Kidney epithelial cell (primary cell): ENCODE data around the gene ADSS1. TPM values are rescaled to one million over a fixed set of nuclear protein-coding genes. Genes with fewer than 3 reads are reported as not detected.

Experiments
- DNase-seq: peaks from one replicate; pipeline ENCODE4 v3.0.0-alpha.2; 2010; ENCODE audit warnings: low read depth
- H3K27me3 ChIP-seq: 2 replicates; pipeline ENCODE4 v1.6.0; 2011; ENCODE audit warnings: low read length; ENCODE audit not compliant: control insufficient read depth, insufficient read depth
- H3K36me3 ChIP-seq: 2 replicates; pipeline ENCODE4 v1.5.1; 2011; ENCODE audit warnings: low read length; ENCODE audit not compliant: control insufficient read depth, insufficient read depth
- H3K4me3 ChIP-seq: 2 replicates; pipeline ENCODE4 v1.5.1; 2011; ENCODE audit warnings: low read depth, mild to moderate bottlenecking, control low read depth, low read length
- CTCF ChIP-seq: IDR thresholded peaks from 2 replicates; pipeline ENCODE4 v1.5.1; 2011; ENCODE audit warnings: mild to moderate bottlenecking, moderate library complexity, low read length, control low read depth, inconsistent platforms; ENCODE audit not compliant: insufficient read depth, poor library complexity, severe bottlenecking
- total RNA-seq: library from RNA; depleted of rRNA; stranded (reverse); fragments of >200 nt; gene quantifications from 2 replicates; pipeline ENCODE4 v1.2.3, GENCODE V29; 2015

ADSS1 gene
- total RNA-seq, 1 donor from 2014 or later: 10.3 TPM

DNA sequence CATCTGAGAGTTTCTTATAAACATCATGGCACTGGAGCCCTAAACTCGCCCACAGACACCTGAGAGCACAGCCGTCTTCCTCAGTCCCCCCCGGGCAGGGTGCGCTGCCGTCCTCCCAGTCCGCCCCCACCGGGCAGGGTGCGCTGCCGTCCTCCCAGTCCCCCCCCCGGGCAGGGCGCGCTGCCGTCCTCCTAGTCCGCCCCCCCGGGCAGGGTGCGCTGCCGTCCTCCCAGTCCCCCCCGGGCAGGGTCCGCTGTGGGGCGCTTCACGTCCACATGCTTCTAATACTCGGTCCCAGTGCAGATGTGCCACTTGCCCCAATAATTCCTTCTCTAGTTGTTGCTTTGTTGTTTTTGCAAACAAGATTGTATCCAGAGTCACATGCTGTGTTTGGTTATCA lies 6.9 kb upstream of the ADSS1 start:
- DNase-seq: no peak
- TF ChIP-seq CTCF: no peak
- H3K4me3 ChIP-seq: no peak overlapping the region
- no peaks in the 10 kb centered on the region for H3K27me3 ChIP-seq
- peaks cover 2% of the 10 kb centered on the region for H3K36me3 ChIP-seq

DNA sequence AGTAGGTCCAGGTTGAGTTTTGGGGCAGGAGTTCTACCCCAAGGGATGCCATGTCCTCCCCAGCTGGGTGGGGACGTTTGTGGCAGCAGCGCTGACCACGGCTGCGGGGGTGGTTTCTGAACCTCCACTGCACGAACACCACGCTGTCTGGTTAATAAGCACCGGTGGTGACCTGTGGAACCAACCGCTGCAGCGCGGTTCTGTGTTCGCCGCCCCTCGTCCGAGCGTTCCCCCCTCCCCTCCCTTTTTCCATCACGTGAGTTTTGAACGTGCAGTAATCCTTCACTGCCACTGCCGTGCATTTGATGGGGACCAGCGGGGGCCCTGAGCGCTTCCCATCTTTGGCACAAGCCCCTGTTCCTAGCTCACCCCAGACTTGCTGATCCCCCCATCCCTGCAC lies 6.4 kb upstream of the ADSS1 start:
- DNase-seq: no peak
- no peaks in the 10 kb centered on the region for H3K27me3 ChIP-seq
- H3K4me3 ChIP-seq: no peak overlapping the region
- peaks cover 2% of the 10 kb centered on the region for H3K36me3 ChIP-seq
- TF ChIP-seq CTCF: no peak

- no peak for DNase-seq
- Histone ChIP-seq H3K4me3 (no peak overlapping the region), H3K27me3 (no peaks in the 10 kb centered on the region), H3K36me3 (peaks cover 2% of the 10 kb centered on the region)
- no peak for TF ChIP-seq CTCF
Observed at GRCh38 chr14:104718147-104718546, 5.9 kb upstream of the ADSS1 start.

DNA sequence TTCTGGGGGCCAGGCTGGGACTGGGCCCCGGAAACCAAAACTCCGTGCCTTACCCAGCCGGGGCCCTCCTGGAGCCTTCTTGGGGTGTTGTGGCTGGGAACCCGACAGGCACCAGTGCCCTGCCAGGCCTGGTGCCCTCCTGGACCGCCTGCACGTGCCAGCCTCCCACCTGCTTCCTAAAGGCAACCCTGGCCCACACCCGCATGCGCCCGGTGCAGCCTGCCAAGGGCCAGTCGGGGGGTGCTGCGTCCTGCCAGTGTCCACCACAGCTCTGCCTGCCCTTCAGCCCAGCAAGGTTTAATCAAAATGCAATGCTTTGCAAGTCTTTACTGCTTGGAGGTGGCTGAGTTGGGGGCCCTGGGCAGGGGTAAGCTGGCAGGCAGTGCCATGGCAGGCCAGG lies 5.2 kb upstream of the ADSS1 start:
- Histone ChIP-seq H3K36me3 (peaks cover 2% of the 10 kb centered on the region), H3K27me3 (no peaks in the 10 kb centered on the region), H3K4me3 (no peak overlapping the region)
- no peak for DNase-seq
- TF ChIP-seq CTCF: no peak

DNA sequence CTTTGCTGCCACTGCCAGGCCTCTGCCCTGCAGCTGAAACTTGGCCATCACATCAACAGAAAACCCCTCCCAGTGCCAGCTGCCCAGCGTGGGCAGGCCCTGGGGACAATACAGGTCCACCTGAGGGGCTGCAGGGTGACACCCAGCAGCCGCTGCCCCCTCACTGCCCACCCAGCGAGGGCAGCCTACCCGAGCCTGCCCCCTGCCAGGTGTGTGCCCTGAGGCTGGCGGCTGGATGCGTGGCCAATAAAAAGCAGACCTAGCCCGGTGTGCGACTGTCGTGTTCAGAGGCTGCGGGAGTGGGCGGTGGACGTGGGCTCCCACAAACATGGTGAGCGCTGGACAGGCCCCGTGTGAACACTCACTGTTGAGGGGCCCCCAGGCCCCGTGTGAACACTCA lies 4.7 kb upstream of the ADSS1 start:
- no peaks in the 10 kb centered on the region for H3K27me3 ChIP-seq
- no peak for DNase-seq
- H3K4me3 ChIP-seq: no peak overlapping the region
- TF ChIP-seq CTCF: no peak
- H3K36me3 ChIP-seq: peaks cover 2% of the 10 kb centered on the region
